ENCODE data around the gene CIAO1.

DNA sequence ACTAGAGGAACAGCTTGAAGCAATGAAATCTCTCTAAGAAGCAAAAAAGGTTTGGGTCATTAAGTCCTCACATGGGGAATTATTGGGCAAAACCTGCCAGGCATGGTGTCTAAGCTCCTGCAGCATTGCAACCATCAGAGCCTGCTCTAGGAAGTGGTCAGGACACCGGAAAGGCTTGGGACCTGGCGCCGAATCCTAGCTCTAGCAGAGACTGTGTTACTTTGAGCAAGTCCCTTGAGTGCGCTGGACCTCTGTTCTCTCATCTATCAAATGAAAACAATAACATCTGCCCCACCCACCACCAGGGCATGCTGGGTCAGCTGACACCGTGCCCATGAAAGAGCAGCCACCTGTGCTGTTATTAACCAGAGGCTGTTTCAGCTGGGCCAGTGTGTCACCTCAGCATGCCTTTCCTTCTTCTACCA lies 6.5 kb upstream of the CIAO1 start:
- TF ChIP-seq CTCF (IDR thresholded peaks at IDR 0.05; ENCODE audit: poor library complexity) (no peak), EZH2 (IDR thresholded peaks at IDR 0.05; ENCODE audit: borderline replicate concordance) (no peak)
